ENCODE data around the gene SOX9. TPM values are rescaled to one million over a fixed set of nuclear protein-coding genes. Genes with fewer than 3 reads are reported as not detected.

The SOX9 gene
- total RNA-seq, 4 donors from 2014 or later = 16.1 to 40.0 (median 33.1) TPM

- H3K9me3 ChIP-seq = no peaks in the 10 kb centered on the region
- no peak overlapping the region for H3K27ac ChIP-seq
- H3K4me3 ChIP-seq = no peak overlapping the region
- H3K36me3 ChIP-seq = no peaks in the 10 kb centered on the region
- peaks cover 0 to 5% (median 0%) of the 10 kb centered on the region in 4 donors for H3K4me1 ChIP-seq
- no peaks in the 10 kb centered on the region for H3K27me3 ChIP-seq
- TF ChIP-seq CTCF (IDR thresholded peaks at IDR 0.05) = no peak
- TF ChIP-seq POLR2A (IDR thresholded peaks at IDR 0.05) = no peak
- no peak for DNase-seq
Observed at GRCh38 chr17:72128039-72128438, 7.2 kb downstream of the SOX9 start.

GRCh38 chr17:72134608-72135394 is 14.0 kb downstream of the SOX9 start:
- H3K27ac ChIP-seq = no peak overlapping the region
- H3K9me3 ChIP-seq = no peaks in the 10 kb centered on the region
- H3K27me3 ChIP-seq = no peaks in the 10 kb centered on the region
- no peaks in the 10 kb centered on the region for H3K4me1 ChIP-seq
- no peak for DNase-seq
- no peaks in the 10 kb centered on the region for H3K36me3 ChIP-seq
- TF ChIP-seq CTCF (IDR thresholded peaks at IDR 0.05) (no peak), POLR2A (IDR thresholded peaks at IDR 0.05) (no peak)
- no peak overlapping the region for H3K4me3 ChIP-seq

- Histone ChIP-seq H3K27me3 (no peaks in the 10 kb centered on the region), H3K4me1 (no peaks in the 10 kb centered on the region), H3K36me3 (no peaks in the 10 kb centered on the region), H3K4me3 (no peak overlapping the region), H3K9me3 (no peaks in the 10 kb centered on the region), H3K27ac (no peak overlapping the region)
- TF ChIP-seq POLR2A (IDR thresholded peaks at IDR 0.05) (no peak), CTCF (IDR thresholded peaks at IDR 0.05) (no peak)
- no peak for DNase-seq
Observed at GRCh38 chr17:72135546-72136325, 14.9 kb downstream of the SOX9 start.

- H3K27ac ChIP-seq = no peak overlapping the region
- TF ChIP-seq POLR2A (IDR thresholded peaks at IDR 0.05) (no peak), CTCF (IDR thresholded peaks at IDR 0.05) (no peak)
- no peaks in the 10 kb centered on the region for H3K9me3 ChIP-seq
- no peaks in the 10 kb centered on the region for H3K27me3 ChIP-seq
- no peaks in the 10 kb centered on the region for H3K36me3 ChIP-seq
- DNase-seq = no peak
- no peaks in the 10 kb centered on the region for H3K4me1 ChIP-seq
- no peak overlapping the region for H3K4me3 ChIP-seq
Observed at GRCh38 chr17:72136692-72137091, 15.9 kb downstream of the SOX9 start.

GRCh38 chr17:72137161-72137560 is 16.3 kb downstream of the SOX9 start:
- no peaks in the 10 kb centered on the region for H3K27me3 ChIP-seq

More at GRCh38 chr17:72137161-72137560, 16.3 kb downstream of the SOX9 start:
- H3K27ac ChIP-seq = no peak overlapping the region
- no peaks in the 10 kb centered on the region for H3K4me1 ChIP-seq
- H3K36me3 ChIP-seq = no peaks in the 10 kb centered on the region
- H3K4me3 ChIP-seq = no peak overlapping the region
- TF ChIP-seq POLR2A (IDR thresholded peaks at IDR 0.05) = no peak
- TF ChIP-seq CTCF (IDR thresholded peaks at IDR 0.05) = no peak
- no peaks in the 10 kb centered on the region for H3K9me3 ChIP-seq
- DNase-seq = no peak

Data from Peyer's patch (tissue), 4 donors.